Measurements from ENCODE around the gene PROKR1.

Gene PROKR1

DNA sequence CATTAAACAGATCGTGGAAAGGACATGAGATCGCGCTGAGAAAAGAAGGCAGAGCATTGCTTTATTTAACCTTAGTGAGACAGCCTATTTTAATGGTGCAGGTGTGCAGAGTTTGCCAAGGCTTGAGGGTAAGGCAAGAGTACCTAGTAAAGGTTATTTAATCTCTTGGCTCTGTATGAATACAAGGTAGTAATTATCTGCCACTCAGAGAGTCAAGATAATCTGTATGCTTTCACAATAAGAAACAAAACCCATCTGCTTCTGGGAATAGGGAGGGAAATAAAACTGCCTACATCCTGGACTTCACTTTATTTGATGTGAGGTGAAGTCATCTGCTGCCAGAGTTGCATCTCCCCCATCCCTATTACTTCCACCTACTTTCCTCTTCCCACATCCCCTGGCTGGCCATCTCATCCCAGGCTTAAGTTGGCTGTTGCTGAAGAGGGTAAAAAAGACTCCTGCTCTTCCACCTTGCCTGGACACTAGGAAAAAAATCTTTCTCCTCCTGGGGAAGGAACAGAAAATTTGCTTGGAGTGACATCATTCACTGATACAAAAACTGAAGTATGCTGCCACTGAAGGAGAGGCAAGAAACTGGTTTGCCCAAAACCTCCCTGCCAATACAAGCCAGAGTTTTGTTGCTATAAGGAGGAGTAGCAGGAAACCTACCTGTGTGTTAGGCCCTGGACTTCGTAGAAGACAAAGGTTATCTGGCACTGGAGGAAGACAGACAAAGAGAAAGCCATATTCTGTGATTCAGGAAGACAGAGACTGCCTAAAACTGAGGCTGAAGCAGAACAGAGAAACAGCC is 55.4 kb downstream of the PROKR1 start:
- DNase-seq (ENCODE audit: low read depth): no peak

DNA sequence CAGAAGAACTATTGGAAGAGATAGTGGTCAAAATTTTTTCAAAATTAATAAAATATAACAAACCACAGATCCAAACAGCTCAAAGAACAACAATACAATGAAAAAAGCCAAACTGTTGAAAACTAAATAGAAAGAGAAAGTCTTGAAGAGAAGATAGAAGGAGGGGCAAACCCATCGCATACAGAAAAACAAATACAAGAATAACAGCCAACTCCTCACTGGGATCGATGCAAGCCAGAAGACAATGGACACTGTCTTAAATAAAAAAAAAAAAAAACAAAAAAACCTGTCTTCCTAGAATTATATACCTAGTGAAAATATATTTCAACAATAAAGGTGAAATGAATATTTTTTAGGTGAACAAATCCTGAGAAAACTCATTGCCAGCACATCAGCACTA is 57.2 kb downstream of the PROKR1 start:
- DNase-seq (ENCODE audit: low read depth): no peak

DNA sequence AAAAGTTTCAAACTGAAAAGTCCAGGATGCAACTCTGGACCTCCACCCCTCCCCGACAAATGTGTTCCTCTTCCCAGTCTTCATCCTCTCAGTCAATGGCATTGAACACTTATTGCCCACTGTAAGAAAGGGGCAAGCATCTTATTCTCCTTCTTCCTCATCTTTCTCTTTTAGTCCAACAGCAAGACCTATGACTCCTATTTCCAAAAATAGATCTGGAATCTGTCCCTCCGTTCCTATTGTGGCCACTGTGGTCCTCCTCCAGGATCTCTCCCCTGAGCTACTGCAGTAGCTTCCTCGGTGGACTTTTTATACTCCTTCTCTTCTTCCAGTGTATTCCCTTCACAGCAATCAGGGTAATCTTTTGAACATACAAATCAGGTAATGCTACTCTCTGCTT is 63.3 kb downstream of the PROKR1 start:
- DNase-seq (ENCODE audit: low read depth): no peak

Data from stimulated activated CD8-positive, alpha-beta memory T cell treated with anti-CD3 and anti-CD28 coated beads, Interleukin-12 subunit alpha, Interleukin-12 subunit beta, amount 100 ng/mL, for 1 hour (primary cell).